CD4-positive, CD25-positive, alpha-beta regulatory T cell (primary cell): ENCODE measurements around the gene ADIRF. TPM values are rescaled to one million over a fixed set of nuclear protein-coding genes. Genes with fewer than 3 reads are reported as not detected.
"Not testable (repeated sequence)": the region's sequence is repeated elsewhere in the genome, so short reads cannot be mapped to it uniquely, and the experiment has no call there.

Experiments used
- ATAC-seq, 2 donors: fragments of 150-1000 bp; cut with Tn5 transposase; one replicate each; pipeline ENCODE4 v1.10.0; 2021; ENCODE audit warnings: low read depth in 2 of 2, moderate number of reproducible peaks in 2 of 2, moderate library complexity in 1 of 2
- DNase-seq, 3 donors: peaks; one replicate each; pipeline versions ENCODE4 v3.0.0 to v3.0.0-alpha.2; 2012 to 2022; ENCODE audit warnings: mixed read lengths in 1 of 3
- H3K27ac ChIP-seq: one replicate; pipeline ENCODE4 v1.7.0; 2013; ENCODE audit warnings: mild to moderate bottlenecking, low read length; ENCODE audit not compliant: insufficient read depth, poor library complexity, severe bottlenecking
- H3K27me3 ChIP-seq: one replicate; pipeline ENCODE4 v1.7.0; 2013; ENCODE audit warnings: low read length; ENCODE audit not compliant: control insufficient read depth, insufficient read depth
- H3K36me3 ChIP-seq: one replicate; pipeline ENCODE4 v1.7.0; 2013; ENCODE audit warnings: mild to moderate bottlenecking, low read length, moderate library complexity; ENCODE audit not compliant: control insufficient read depth, insufficient read depth
- H3K4me1 ChIP-seq: 2 replicates; pipeline ENCODE4 v1.7.0; 2013; ENCODE audit warnings: mild to moderate bottlenecking, low read length; ENCODE audit not compliant: insufficient read depth, control insufficient read depth, poor library complexity, severe bottlenecking
- H3K4me3 ChIP-seq: one replicate; pipeline ENCODE4 v1.7.0; 2013; ENCODE audit warnings: low read depth, mild to moderate bottlenecking, low read length, moderate library complexity
- H3K9me3 ChIP-seq, 2 experiments: 1 replicate in 1 of 2; 2 replicates in 1 of 2; pipeline ENCODE4 v1.7.0; 2013; ENCODE audit warnings: low read length in 2 of 2, mild to moderate bottlenecking in 1 of 2, moderate library complexity in 1 of 2; ENCODE audit not compliant: control insufficient read depth in 2 of 2
- H3K27ac Mint-ChIP-seq, 3 donors: one replicate each; pipeline ENCODE4 v1.8.0; 2020 to 2022; ENCODE audit warnings: mild to moderate bottlenecking in 3 of 3, mixed read lengths in 3 of 3, moderate library complexity in 2 of 3
- H3K27me3 Mint-ChIP-seq: one replicate; pipeline ENCODE4 v1.8.0; 2022; ENCODE audit warnings: mild to moderate bottlenecking, mixed read lengths
- H3K36me3 Mint-ChIP-seq: one replicate; pipeline ENCODE4 v1.8.0; 2020; ENCODE audit warnings: mixed read lengths
- H3K4me1 Mint-ChIP-seq, 4 donors: one replicate each; pipeline ENCODE4 v1.8.0; 2020 to 2022; ENCODE audit warnings: mixed read lengths in 4 of 4, mild to moderate bottlenecking in 1 of 4
- H3K4me3 Mint-ChIP-seq, 4 donors: one replicate each; pipeline ENCODE4 v1.8.0; 2020 to 2022; ENCODE audit warnings: mild to moderate bottlenecking in 4 of 4, mixed read lengths in 4 of 4, moderate library complexity in 3 of 4
- H3K9me3 Mint-ChIP-seq, 7 donors: one replicate each; pipeline ENCODE4 v1.8.0; 2020 to 2022; ENCODE audit warnings: mixed read lengths in 7 of 7, mild to moderate bottlenecking in 3 of 7, moderate library complexity in 2 of 7
- polyA plus RNA-seq, 4 donors: library from polyadenylated mRNA; unstranded; fragments of 300-500 nt; fragmentation: Illumina TruSeq; gene quantifications; one replicate each; pipeline ENCODE4 v1.2.3, GENCODE V29; 2021
- total RNA-seq: library from RNA; stranded (reverse); gene quantifications from one replicate; pipeline ENCODE4 v1.2.3, GENCODE V29; 2022

Gene ADIRF
- total and polyA plus RNA-seq, 5 donors from 2014 or later, result 0.42 to 0.65 TPM; not detected in 3

- H3K4me3 ChIP-seq, result peak overlapping the region; percentile 47
Measured at GRCh38 chr10:86950349-86950748, 17.9 kb upstream of the ADIRF start.

GRCh38 chr10:86951184-86951761 lies 17.0 kb upstream of the ADIRF start:
- ATAC-seq (no peak), DNase-seq (no peak)
- H3K27ac ChIP-seq, result peak overlapping the region; percentile 50
- H3K4me3 ChIP-seq, result peak overlapping the region; percentile 47
- H3K9me3 ChIP-seq, result peaks cover 0 to 6% of the 10 kb centered on the region in 2 experiments
- no peaks in the 10 kb centered on the region for H3K27me3 ChIP-seq
- Mint-ChIP-seq H3K9me3 (peaks cover 0 to 15% (median 1%) of the 10 kb centered on the region in 7 donors), H3K4me1 (peaks cover 0 to 52% (median 23%) of the 10 kb centered on the region in 4 donors), H3K27me3 (no peaks in the 10 kb centered on the region), H3K27ac (peak overlapping the region in 2 of 3 donors; percentile 97 to 99), H3K4me3 (peak overlapping the region in 2 of 4 donors; percentile 47 to 85), H3K36me3 (peaks cover 13% of the 10 kb centered on the region)
- H3K4me1 ChIP-seq, result peaks cover 21% of the 10 kb centered on the region
- no peaks in the 10 kb centered on the region for H3K36me3 ChIP-seq

More at GRCh38 chr10:86950349-86950748, 17.9 kb upstream of the ADIRF start:
- H3K36me3 Mint-ChIP-seq, result peaks cover 13% of the 10 kb centered on the region
- H3K9me3 ChIP-seq, result peaks cover 0 to 6% of the 10 kb centered on the region in 2 experiments
- H3K27me3 ChIP-seq, result no peaks in the 10 kb centered on the region
- peaks cover 21% of the 10 kb centered on the region for H3K4me1 ChIP-seq
- ATAC-seq, result peak; percentile 58 to 84
- peaks cover 4% of the 10 kb centered on the region for H3K27me3 Mint-ChIP-seq
- peak overlapping the region; percentile 87 to 99 (median 97) for H3K27ac Mint-ChIP-seq
- H3K4me3 Mint-ChIP-seq, result peak overlapping the region; percentile 6 to 85 (median 16)
- H3K27ac ChIP-seq, result peak overlapping the region; percentile 67
- peaks cover 0 to 15% (median 1%) of the 10 kb centered on the region in 7 donors for H3K9me3 Mint-ChIP-seq
- DNase-seq, result peak in 2 of 3 donors; percentile 23 to 90
- no peaks in the 10 kb centered on the region for H3K36me3 ChIP-seq
- H3K4me1 Mint-ChIP-seq, result peaks cover 0 to 49% (median 23%) of the 10 kb centered on the region in 4 donors

DNA sequence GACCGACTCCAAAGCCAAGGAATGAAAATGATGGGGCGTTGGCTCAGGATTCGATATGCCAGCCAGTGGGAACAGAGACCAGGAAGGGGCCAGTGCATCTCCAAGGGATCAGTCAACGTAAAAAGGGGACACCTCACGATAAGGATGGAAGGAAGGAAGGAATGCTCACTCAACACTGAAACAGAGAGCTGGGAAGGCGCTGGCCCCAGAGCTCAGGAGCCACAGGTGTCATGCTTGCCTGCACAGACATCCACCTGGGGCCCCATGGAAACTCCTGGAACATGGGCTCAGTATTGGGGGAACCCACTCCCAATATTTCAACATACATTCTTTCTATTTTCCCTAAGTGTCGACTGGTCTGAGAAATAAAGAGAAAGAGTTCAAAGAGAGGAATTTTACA lies 16.2 kb upstream of the ADIRF start:
- DNase-seq, result no peak
- ATAC-seq, result no peak
- H3K27me3 Mint-ChIP-seq, result no peaks in the 10 kb centered on the region
- Histone ChIP-seq H3K9me3 (peaks cover 0 to 6% of the 10 kb centered on the region in 2 experiments), H3K27me3 (no peaks in the 10 kb centered on the region), H3K4me3 (no peak overlapping the region), H3K27ac (no peak overlapping the region), H3K4me1 (peaks cover 21% of the 10 kb centered on the region), H3K36me3 (no peaks in the 10 kb centered on the region)
- H3K27ac Mint-ChIP-seq, result peak overlapping the region in 2 of 3 donors; percentile 89 to 99
- H3K9me3 Mint-ChIP-seq, result peaks cover 0 to 15% (median 1%) of the 10 kb centered on the region in 7 donors
- no peak overlapping the region for H3K4me3 Mint-ChIP-seq
- H3K36me3 Mint-ChIP-seq, result peaks cover 8% of the 10 kb centered on the region
- peaks cover 0 to 52% (median 26%) of the 10 kb centered on the region in 4 donors for H3K4me1 Mint-ChIP-seq

GRCh38 chr10:86952697-86953096 lies 15.6 kb upstream of the ADIRF start:
- H3K27me3 ChIP-seq, H3K9me3 ChIP-seq, H3K36me3 ChIP-seq, H3K36me3 Mint-ChIP-seq, H3K27me3 Mint-ChIP-seq, H3K4me3 ChIP-seq, DNase-seq, H3K27ac ChIP-seq, ATAC-seq: not testable (repeated sequence)
- H3K4me1 Mint-ChIP-seq, result peaks cover 0 to 56% (median 28%) of the 10 kb centered on the region in 4 donors
- peak overlapping the region in 1 of 4 donors; percentile 38 for H3K4me3 Mint-ChIP-seq
- H3K4me1 ChIP-seq, result peaks cover 24% of the 10 kb centered on the region
- peaks cover 0 to 15% (median 1%) of the 10 kb centered on the region in 7 donors for H3K9me3 Mint-ChIP-seq
- peak overlapping the region in 1 of 3 donors; percentile 40 for H3K27ac Mint-ChIP-seq

DNA sequence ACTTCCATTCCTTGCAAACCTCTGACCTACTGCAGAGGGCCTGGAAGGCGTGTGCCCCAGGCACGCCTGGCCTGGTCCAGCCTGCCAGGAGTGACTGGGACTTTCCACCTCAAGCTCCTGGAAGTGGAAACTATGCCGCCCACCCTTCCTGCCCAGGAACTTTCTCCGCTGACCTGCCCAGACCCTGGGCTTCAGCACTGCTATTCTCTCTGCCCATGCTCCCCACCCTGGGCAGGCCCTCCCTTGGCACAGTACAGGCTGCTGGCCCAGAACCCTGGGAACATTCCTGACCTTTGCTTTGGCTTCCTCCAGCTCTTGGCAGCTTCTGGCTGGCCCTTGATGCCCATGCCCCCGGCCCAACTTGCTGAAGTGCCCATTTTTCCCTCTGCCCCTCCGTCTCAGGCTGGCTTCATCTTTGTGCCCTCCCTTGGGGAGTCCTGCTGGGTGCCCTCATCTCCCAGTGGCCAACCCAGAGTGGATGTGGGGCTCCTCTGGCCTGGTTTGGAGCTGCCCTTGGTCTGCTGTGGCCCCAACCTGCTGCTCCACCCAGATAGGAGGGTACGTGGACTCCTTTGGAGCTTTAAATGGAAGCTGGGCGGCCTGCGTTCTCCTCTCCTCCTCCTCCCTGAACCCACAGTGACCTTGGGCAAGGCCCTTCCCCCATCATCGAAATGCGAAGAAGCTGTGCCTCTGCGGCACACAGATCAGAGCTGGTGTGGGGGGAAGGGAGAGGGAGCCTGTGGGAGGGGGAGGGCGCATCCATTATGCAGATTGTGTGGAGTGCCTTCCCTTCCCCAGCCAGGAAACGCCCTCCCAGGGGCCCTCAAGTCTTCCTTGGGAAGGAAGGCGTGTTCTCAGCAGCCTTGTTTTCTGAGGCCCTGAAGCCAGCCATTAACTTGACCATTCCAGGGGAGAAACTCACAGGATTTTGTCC lies 14.3 kb upstream of the ADIRF start:
- no peak for DNase-seq
- Mint-ChIP-seq H3K9me3 (peaks cover 0 to 15% (median 0%) of the 10 kb centered on the region in 7 donors), H3K27me3 (no peaks in the 10 kb centered on the region), H3K4me1 (peaks cover 0 to 45% (median 20%) of the 10 kb centered on the region in 4 donors), H3K27ac (no peak overlapping the region), H3K4me3 (no peak overlapping the region), H3K36me3 (peaks cover 3% of the 10 kb centered on the region)
- Histone ChIP-seq H3K27me3 (no peaks in the 10 kb centered on the region), H3K4me1 (peaks cover 27% of the 10 kb centered on the region), H3K9me3 (peaks cover 0 to 6% of the 10 kb centered on the region in 2 experiments), H3K4me3 (no peak overlapping the region), H3K36me3 (no peaks in the 10 kb centered on the region), H3K27ac (no peak overlapping the region)
- no peak for ATAC-seq

- Histone ChIP-seq H3K36me3 (no peaks in the 10 kb centered on the region), H3K4me1 (peaks cover 21% of the 10 kb centered on the region), H3K9me3 (peaks cover 0 to 6% of the 10 kb centered on the region in 2 experiments), H3K27ac (no peak overlapping the region), H3K27me3 (no peaks in the 10 kb centered on the region), H3K4me3 (no peak overlapping the region)
- H3K9me3 Mint-ChIP-seq, result peaks cover 0 to 15% (median 0%) of the 10 kb centered on the region in 7 donors
- no peak overlapping the region for H3K27ac Mint-ChIP-seq
- peaks cover 0 to 37% (median 17%) of the 10 kb centered on the region in 4 donors for H3K4me1 Mint-ChIP-seq
- no peak overlapping the region for H3K4me3 Mint-ChIP-seq
- ATAC-seq (no peak), DNase-seq (no peak)
- H3K27me3 Mint-ChIP-seq, result no peaks in the 10 kb centered on the region
- H3K36me3 Mint-ChIP-seq, result peaks cover 3% of the 10 kb centered on the region
Measured at GRCh38 chr10:86954681-86955500, 13.4 kb upstream of the ADIRF start.
